GM03348 (cell line): ENCODE data around the gene BNIP1.
"Not testable (repeated sequence)": the region's sequence is repeated elsewhere in the genome, so short reads cannot be mapped to it uniquely, and the experiment has no call there.

ENCODE experiments used
- DNase-seq: peaks from one replicate; pipeline ENCODE4 v3.0.0; 2012; ENCODE audit warnings: low spot score

Gene BNIP1, protein sequence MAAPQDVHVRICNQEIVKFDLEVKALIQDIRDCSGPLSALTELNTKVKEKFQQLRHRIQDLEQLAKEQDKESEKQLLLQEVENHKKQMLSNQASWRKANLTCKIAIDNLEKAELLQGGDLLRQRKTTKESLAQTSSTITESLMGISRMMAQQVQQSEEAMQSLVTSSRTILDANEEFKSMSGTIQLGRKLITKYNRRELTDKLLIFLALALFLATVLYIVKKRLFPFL

DNA sequence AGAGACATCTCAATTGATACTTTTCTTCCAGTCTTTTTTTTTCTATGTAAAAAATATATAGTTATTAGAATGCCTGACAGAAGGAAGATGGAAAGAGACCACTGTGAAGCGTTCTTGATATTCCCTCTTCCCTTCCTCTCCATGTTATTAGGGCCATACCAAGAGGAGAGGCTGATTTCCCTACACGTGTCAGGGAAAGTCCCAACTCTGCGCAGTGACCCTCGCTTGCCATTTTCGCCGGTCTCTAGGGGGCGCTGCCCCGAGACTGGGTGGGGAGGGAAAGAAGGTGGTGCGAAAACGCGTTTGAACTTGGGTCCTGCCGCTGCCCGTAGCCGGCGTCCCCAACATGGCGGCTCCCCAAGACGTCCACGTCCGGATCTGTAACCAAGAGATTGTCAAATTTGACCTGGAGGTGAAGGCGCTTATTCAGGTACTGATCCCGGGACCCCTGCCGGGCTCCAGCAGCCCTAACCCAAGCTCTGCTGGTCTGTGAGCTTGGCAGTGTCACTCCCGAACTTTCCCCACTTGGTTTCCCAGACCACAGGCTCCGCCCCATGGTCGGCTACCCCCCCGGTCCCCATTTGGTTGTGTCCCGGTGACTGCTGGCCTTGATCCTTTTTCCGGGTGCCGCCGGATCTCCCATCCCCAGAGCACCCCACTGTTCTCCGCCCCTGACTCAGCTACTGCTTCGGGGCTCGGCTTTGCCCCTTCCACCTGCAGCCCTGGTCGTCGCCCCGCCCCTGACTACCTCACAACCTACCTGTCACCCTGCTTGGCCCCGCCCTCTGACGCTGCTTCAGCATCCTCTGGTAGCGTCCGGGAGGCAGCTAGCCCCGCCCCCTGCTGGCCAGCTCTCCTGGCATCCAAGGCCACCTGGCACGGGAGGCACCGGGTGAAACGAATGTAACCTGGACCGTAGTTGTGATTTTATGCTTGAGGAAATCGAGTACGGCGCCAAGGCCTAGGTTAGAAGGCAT, at the start of gene BNIP1:
TSS of gene BNIP1 (plus strand) at position 332 of the 977 bp plus-strand sequence. CDS start at position 347, 15 bp downstream.
- peak; percentile 98 for DNase-seq

DNA sequence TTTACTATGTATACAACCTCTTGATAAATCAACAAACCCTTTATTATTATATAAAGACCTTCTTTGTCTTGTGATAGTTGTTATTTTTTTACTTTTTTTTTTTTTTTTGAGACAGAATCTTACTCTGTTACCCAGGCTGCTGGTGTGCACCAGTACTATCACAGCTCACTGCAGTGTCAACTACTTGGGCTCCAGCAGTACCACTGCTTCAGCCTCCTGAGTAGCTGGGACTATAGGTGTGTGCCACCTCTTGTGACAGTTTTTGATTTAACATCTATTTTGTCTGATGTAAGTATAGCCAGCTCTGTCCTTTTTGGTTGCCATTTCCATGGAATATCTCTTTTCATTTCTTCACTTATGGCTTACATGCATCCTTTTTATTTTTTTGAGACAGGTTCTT, 45.5 kb upstream of the BNIP1 start:
- no peak for DNase-seq

DNA sequence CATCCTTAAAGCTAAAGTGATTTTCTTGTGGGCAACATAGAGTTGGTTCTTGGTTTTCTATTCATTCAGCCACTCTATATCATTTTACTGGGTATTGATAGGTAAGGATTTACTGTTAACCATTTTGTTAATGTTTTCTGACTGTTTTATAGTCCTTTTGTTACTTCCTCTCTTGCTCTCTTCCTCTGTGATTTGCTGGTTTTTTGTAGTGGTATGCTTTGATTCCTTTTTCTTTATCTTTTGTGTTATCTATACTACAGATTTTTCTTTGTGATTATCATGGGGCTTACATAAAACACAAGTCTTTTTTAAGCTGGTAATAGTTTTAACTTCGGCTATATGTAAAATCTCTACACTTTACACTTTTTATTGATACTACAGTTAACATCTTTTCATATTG, 44.9 kb upstream of the BNIP1 start:
- no peak for DNase-seq

DNA sequence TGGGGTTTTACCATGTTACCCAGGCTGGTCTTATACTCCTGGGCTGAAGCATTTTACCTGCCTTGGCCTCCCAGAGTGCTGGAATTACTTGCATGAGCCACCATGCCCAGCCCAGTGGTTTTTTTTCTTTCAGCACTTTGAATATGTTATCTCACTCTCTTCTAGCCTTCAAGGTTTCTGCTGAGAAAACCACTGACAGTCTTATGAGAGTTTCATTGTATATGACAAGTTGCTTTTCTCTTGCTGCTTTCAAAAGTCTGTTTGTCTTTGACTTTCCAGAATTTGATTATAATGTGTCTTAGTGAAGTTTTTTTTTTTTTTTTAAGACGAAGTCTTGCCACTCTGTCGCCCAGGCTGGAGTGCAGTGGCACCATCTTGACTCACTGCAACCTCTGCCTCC, 43.1 kb upstream of the BNIP1 start:
- no peak for DNase-seq

DNA sequence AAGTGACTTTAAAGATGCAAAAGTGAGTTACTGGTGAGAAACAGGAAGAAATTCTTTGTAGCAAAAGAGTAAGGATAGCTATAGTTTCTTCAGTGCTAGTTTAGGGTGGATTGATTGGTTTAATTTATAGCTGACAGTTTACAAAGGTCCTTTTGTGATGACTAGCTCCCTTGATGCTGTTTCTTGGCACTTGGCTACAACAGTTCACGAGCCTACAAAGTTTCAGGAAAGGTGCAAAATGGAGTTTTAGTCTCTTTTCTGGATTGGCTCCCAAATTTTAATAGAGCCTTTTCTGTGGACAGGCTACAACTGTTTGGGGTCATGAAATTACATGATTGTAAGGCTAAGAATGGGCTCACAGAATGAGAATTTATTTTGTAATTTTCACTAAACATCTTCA, 40.9 kb upstream of the BNIP1 start:
- no peak for DNase-seq

DNA sequence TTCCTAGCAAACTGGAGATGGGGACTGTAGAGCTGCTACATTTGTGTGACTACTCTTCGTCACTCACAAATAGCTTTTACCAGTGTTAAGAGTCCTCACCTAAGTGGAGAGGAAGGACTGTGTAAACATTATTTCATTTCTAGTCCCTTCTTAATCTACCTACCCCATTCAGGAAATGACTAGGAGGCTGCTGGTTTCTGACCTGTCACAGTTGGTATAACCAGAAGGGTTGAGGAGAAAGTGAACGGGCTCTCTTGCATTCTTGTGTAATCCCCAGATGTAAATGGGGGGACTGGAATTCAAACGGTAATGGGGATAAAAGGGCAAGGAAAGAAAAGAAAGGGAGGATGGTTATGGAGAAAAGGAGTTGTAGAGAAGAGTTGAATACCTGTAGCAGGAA, 35.4 kb upstream of the BNIP1 start:
- no peak for DNase-seq

DNA sequence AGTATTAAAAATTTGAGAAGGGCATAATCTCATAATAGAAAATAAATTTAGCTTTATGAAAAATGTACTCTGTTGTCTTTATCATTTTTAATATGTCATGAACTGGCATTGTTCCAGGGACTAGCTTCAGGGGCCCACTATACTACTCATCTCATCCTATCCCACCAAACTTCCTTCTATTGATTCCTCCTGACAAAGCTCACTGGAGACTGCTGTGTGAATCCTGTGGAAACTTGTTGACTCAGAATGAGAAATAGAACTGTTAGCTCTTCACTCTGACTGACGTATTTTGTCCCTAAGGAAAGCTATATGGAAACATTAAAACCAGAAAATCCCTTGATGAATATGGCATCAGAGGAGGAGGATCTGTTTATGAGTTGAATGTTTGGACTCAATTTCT, 29.8 kb upstream of the BNIP1 start:
- DNase-seq, result no peak

DNA sequence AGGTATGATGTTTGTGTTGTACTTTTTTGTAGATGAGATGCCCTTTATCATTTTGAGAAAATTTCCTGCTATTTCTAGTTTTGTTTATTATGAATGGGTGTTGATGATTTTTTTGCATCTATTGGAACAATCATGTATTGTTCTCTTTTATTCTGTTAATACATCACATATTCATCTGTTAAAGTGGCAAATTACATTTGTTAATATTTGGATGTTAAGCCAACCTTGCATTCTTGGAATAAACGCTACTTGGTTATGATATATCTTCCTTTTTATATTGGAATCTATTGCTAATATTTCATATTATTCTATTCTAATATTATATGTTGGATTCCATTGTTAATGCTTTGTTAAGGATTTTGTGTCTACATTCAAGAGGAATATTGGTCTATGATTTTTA, 24.6 kb upstream of the BNIP1 start:
- DNase-seq, result no peak

DNA sequence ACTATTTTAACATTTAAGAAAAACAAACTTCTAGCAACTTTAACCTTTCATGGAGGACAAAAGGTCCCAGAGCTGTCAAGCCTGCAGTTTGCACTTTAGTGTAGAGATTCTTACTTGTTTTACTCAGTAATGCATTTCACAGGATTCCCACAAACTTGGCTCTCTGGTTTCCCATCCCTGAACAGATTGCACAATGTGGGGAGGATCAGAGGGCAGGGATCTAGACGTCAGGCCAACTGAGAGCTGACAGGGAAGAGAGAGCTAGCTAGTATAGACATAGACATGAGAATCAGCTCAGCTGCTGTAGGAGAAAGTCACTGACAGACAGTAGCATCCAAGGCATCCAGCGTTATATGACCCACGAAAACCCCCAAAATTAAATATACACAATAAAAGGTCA, 20.9 kb upstream of the BNIP1 start:
- peak; percentile 31 for DNase-seq

DNA sequence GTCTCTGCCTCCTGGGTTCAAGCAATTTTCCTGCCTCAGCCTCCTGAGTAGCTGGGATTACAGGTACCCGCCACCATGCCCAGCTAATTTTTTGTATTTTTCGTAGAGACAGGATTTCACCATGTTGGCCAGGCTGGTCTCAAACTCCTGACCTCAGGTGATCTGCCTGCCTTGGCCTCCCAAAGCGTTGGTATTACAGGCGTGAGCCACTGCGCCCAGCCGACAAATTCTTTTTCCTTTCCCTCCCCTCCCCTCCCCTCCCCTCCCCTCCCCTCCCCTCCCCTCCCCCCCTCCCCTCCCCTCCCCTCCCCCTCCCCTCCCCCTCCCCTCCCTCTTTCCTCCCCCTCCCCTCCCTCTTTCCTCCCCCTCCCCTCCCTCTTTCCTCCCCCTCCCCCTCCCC, 12.2 kb upstream of the BNIP1 start:
- not testable (repeated sequence) for DNase-seq

DNA sequence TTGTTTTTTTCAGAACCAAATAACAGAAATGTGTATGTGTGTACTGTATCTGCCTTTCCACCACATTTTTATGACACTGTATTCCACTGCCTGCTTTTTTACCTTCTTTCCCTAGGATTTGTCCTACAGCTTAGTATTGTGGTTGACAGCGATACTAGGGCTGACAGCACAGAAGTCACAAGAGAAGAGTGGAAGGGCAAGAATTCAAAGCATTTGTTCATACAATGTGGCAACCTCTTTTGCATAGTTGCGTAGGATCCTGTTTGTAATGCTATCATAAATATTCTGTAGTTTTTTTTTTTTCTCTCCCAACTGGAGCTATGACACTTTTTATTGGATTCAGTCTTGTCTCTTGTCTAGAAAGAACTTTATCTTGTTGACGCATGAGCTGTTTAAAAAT, 5.6 kb upstream of the BNIP1 start:
- no peak for DNase-seq

DNA sequence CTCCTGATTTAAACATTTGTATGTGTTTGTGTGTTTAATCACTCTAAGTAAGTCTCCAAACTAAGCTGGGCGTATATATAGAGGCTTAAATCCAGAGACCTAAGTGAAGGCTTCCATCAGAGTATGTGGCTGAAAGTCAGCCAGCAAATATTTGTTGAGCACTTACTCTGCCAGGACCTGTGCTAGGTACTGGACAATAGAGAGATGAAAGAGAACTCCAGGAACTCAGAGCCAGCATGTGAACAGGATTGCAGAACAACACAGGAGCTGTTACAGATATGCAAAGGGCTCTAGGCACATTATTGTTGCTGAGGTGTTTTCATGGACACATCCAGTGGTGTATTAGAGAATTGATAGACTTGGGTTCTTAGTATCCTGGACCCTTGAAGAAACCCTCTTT, 4.7 kb upstream of the BNIP1 start:
- DNase-seq, result no peak

DNA sequence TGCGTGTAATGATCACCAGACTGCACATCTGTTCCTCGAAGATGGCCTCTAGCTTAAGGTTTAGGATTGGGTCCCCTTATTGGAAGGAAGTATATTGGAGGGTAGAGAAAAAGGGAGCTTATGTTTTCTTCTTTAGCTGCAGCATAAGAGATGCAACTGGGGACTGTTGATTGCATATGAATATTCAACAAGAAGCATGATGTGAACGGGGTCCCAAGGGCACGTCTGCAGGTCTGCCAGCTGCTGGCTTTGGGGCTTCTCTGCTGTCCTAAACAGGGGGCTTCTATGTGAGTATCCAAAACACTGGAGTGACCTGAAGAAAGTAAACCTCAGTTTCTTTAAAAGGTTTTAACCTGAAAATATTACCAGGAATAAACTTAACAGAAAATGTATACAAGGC, 3.6 kb upstream of the BNIP1 start:
- no peak for DNase-seq

DNA sequence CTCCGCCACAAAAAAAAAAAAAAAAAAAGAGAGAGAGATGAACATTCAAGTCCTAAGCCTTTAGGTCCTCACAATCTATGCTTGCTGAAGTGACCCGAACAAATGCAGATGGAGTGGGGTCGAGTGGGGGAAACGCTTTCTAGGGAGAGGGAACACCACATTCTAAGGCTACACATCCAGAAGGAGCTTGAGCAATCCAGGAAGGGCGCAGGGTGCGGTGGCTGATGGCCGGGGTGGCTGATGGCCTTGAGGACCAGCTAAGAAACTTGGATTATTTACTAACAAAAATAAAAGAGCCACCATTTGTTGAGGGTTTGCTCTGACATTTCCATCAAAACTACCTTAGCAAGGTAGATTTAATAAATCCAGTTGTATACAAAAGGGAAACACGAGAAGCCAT, 764 bp upstream of the BNIP1 start:
- no peak for DNase-seq

DNA sequence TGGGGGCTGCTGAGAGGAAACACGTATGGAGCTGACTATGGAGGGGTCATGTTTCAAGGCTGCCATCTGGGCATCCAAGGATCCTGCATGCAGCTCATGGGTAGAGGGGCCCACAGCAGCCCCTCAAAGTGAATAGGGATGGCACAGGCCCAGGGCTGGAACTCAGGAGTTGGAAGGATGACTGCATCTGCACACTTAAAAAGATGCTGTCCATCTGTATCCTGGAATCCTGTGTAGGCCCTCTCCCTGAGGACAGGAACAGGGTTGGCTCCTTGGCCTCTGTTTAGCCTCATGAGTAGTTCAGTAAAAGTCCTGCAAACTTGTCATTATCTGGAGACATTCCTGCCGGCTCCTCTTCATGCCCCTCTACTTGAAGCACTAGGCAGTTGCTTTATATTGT, 4.0 kb downstream of the BNIP1 start:
- DNase-seq, result no peak

DNA sequence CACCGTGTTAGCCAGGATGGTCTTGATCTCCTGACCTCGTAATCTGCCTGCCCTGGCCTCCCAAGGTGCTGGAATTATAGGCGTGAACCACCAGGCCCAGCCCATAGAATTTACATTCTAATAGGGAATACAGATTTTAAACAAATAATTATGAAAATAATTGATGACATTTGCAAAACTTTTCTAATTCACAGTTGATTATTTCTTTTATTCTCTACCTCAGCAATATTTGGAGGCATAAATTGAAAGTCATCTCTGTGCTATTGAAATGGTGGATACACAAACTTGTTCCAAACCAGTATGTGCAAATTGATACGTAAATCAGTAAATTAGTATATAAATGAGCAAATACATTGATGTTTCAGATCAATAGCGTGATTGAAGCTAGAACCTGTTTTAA, 8.2 kb downstream of the BNIP1 start:
- no peak for DNase-seq

DNA sequence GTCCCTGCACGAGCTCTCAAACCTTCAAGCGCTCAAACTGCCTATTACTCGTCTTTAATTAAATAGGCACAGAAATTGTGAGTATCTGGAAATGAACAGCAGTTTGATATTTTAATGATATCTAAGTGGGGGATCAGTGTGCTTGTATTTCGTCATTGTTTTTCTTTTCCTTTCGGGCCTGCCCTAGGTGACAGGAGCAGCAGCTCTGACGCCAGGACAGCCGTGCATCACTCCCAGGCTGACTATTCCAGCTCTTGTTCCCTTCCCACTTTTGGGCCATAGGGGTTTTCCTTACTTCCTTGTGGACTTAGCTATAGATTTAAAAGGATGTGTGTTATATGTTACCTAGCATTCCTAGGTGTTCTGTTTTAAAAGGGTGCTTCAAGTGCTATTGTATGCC, 9.5 kb downstream of the BNIP1 start:
- no peak for DNase-seq

DNA sequence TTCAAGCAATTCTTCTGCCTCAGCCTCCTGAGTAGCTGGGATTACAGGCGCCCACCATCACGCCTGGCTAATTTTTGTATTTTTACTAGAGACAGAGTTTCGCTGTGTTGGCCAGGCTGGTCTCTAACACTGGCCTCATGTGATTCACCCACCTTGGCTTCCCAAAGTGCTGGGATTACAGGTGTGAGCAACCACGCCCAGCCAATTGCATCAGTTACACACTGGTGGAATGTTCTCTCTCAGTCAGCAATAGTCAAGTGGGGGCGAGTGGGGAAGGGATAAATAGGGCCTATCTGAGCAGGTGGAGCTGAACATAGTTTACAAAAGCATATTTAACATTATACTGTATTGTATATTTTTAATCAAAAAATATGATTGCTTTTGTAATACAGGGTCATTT, 10.3 kb downstream of the BNIP1 start:
- not testable (repeated sequence) for DNase-seq

DNA sequence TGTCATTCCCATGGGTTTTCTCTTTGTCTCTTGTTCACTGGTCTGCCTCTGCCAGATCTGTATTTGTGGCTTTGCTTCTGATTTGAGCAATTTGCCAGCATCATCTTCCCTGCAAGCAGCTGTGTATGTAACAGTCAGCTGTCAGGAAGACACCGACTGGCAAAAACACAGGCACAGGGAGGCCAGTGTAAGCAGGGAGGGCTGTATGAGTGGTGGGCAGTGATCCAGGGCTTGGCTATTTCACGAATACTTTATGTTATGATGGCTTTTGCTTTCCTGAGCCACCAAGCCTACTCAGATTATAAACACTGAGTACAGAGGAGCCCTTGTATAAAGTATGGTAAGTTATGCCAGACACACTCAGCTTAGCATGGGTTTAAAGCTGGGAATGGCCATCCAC, 11.6 kb downstream of the BNIP1 start:
- no peak for DNase-seq

DNA sequence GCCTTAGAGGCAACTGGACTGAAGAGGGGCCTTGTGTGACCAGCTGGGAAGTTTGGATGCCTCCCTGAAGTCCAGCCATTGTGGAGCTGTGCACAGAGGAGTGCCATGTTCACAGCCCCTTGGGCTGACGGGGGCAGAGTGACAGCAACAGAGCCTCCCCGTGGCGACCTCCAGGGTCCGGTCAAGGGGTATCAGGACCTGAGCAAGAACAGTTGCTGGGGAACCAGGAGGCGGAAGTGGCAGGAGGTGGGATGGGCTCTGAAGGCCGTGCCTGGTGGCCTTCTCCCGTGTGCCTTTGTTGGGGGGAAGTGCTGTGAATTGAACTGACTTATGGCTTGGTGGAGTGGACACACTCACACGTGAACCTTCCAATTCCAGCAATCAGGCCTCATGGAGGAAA, 14.0 kb downstream of the BNIP1 start:
- no peak for DNase-seq

DNA sequence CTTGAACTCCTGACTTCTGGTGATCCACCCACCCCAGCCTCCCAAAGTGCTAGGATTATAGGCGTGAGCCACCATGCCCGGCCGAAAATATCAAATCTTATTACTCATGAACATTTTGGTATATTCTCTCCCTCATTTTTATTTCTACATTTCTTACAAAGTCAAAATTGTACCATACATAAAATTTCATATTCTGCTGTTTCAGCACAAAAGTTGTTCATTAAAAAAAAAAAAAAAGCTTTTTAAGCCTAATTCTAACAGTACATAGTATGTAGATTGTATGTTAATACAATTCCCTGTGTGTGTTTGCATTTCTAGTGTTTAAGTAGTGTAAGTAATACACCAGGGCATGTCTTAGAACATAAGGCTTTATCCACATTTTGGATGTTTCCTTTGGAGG, 14.9 kb downstream of the BNIP1 start:
- DNase-seq, result no peak

DNA sequence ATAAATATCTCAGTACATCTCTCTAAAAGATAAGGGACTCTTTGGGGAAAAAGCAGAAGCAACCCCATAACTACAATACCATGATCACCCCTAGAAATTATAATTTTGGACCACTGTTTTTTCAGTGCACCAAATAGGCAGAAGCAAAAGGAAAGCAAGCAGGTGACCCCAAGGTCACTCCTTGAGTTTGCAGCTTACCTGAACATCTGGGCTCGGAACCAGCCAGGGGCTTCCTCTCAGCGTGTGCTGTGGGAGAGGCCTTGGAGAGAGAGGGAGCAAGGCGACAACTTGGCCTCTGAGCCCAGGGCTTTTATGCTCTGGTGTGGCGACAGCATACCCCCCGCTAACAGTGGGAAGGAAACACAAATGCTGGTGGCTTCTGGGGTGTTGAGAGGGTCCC, 16.8 kb downstream of the BNIP1 start:
- DNase-seq, result no peak

DNA sequence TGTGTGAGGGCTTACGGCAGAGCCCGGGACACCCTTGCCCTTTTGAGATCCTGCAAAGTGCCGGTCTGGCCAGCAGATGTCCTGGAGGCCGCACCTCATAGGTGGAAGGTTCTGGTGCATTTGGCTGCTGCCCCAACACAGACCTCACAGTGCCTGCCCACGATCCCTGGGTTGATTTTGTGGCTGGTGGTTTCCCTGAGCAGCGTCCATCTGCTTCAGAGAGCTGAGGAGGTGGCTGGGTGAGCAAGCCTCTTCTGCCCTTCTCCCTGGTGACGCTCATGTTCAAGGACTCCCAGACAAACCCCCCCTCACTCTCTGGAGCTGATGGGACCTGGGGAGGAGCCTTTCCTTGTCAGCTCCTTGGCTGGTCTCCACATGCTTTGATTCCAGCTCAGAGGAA, 18.9 kb downstream of the BNIP1 start:
- no peak for DNase-seq
